CD4-positive, alpha-beta T cell (primary cell): Measurements from ENCODE around the gene LRP10. TPM values are rescaled to one million over a fixed set of nuclear protein-coding genes. Genes with fewer than 3 reads are reported as not detected.

Source experiments
- ATAC-seq: fragments of 200-7000 bp; cut with Tn5 transposase; one replicate; pipeline ENCODE4 v1.10.0; 2022; ENCODE audit warnings: mild to moderate bottlenecking; ENCODE audit not compliant: poor library complexity
- CTCF ChIA-PET: fragments of 350-600 bp; sonication (Branson Sonifier 250); formaldehyde crosslinking; loops from one replicate; lab custom pipeline; 2021; ENCODE audit warnings: antibody characterized with exemption, inconsistent platforms; lab: Charles Lee
- POLR2A ChIA-PET: fragments of 350-600 bp; sonication (Branson Sonifier 250); formaldehyde crosslinking; loops from one replicate; lab custom pipeline; 2021; ENCODE audit warnings: antibody characterized with exemption, inconsistent platforms; lab: Charles Lee
- DNase-seq, 14 experiments: peaks; one replicate each; pipeline ENCODE4 v3.0.0-alpha.2; 2013 to 2020; ENCODE audit warnings: mixed read lengths in 2 of 14
- H3K27ac ChIP-seq, 2 donors: one replicate each; pipeline versions ENCODE4 v1.5.1 to v1.7.0; 2013; ENCODE audit warnings: low read length in 2 of 2, low read depth in 1 of 2, mild to moderate bottlenecking in 1 of 2
- H3K27me3 ChIP-seq, 2 experiments: 1 replicate in 1 of 2; 2 replicates in 1 of 2; pipeline versions ENCODE4 v1.6.1 to v1.7.0; 2013; ENCODE audit warnings: low read length in 2 of 2, control low read depth in 1 of 2, mild to moderate bottlenecking in 1 of 2, moderate library complexity in 1 of 2; ENCODE audit not compliant: insufficient read depth in 2 of 2, control insufficient read depth in 1 of 2
- H3K36me3 ChIP-seq: one replicate; pipeline ENCODE4 v1.6.1; 2013; ENCODE audit warnings: low read length, control low read depth; ENCODE audit not compliant: insufficient read depth
- H3K4me1 ChIP-seq: one replicate; pipeline ENCODE4 v1.6.1; 2013; ENCODE audit warnings: low read length, control low read depth; ENCODE audit not compliant: insufficient read depth
- H3K4me3 ChIP-seq: one replicate; pipeline ENCODE4 v1.5.1; 2013; ENCODE audit warnings: mild to moderate bottlenecking, low read length, moderate library complexity
- H3K9me3 ChIP-seq, 2 experiments: 1 replicate in 1 of 2; 2 replicates in 1 of 2; pipeline versions ENCODE4 v1.6.1 to v1.7.0; 2013; ENCODE audit warnings: low read length in 2 of 2, mild to moderate bottlenecking in 2 of 2, control low read depth in 1 of 2, moderate library complexity in 1 of 2; ENCODE audit not compliant: control insufficient read depth in 1 of 2, insufficient read depth in 1 of 2
- H3K27ac Mint-ChIP-seq: one replicate; pipeline ENCODE4 v1.8.0; 2020; ENCODE audit warnings: mixed read lengths
- H3K27me3 Mint-ChIP-seq: one replicate; pipeline ENCODE4 v1.8.0; 2021; ENCODE audit warnings: mixed read lengths
- H3K36me3 Mint-ChIP-seq: one replicate; pipeline ENCODE4 v1.8.0; 2021; ENCODE audit warnings: low read depth, mixed read lengths
- H3K4me1 Mint-ChIP-seq: one replicate; pipeline ENCODE4 v1.8.0; 2021; ENCODE audit warnings: low read depth, mixed read lengths
- H3K4me3 Mint-ChIP-seq: one replicate; pipeline ENCODE4 v1.8.0; 2020; ENCODE audit warnings: mild to moderate bottlenecking, mixed read lengths
- H3K9me3 Mint-ChIP-seq: one replicate; pipeline ENCODE4 v1.8.0; 2020; ENCODE audit warnings: mixed read lengths
- CTCF ChIP-seq: fragments of 200-600 bp; IDR thresholded peaks from one replicate; pipeline ENCODE4 v1.8.0; 2022; ENCODE audit warnings: antibody characterized with exemption, mild to moderate bottlenecking
- intact Hi-C, 2 experiments: fragments of 100-400 bp; cut with DNase I in 1 of 2; cut with micrococcal nuclease in 1 of 2; formaldehyde crosslinking; loops; one replicate each; pipeline versions ENCODE4 v1.15.1 to v1.9.0; 2023 to 2025; cut with DNase I, micrococcal nuclease
- total RNA-seq, 174 experiments: library from RNA in 2 of 174; stranded (reverse) in 2 of 174; gene quantifications; one replicate each; pipeline ENCODE4 v1.2.3 and lab custom pipeline; 2021 to 2026

Gene LRP10
- total RNA-seq, 2 experiments from 2014 or later = 52.4 to 54.6 TPM

DNA sequence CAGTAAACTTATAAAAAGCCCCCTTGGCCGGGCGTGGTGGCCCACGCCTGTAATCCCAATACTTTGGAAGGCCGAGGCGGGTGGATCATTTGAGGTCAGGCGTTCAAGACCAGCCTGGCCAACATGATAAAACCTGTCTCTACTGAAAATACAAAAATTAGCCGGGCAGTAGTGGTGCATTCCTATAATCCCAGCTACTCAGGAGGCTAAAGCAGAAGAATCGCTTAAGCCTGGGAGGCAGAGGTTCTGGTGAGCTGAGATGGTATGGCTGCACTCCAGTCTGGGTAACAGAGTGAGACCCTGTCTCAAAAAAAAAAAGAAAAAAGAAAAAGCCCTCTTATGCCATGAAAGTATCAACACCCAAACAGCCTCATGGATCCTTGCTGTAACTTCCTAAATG lies 54.0 kb downstream of the LRP10 start:
- Mint-ChIP-seq H3K4me3 (no peak overlapping the region), H3K36me3 (peaks cover 50% of the 10 kb centered on the region), H3K27me3 (no peaks in the 10 kb centered on the region), H3K27ac (no peak overlapping the region), H3K4me1 (peaks cover 7% of the 10 kb centered on the region), H3K9me3 (no peaks in the 10 kb centered on the region)
- DNase-seq = no peak
- no peaks in the 10 kb centered on the region for H3K9me3 ChIP-seq
- peaks cover 56% of the 10 kb centered on the region for H3K36me3 ChIP-seq
- no peak overlapping the region for H3K27ac ChIP-seq
- ChIA-PET POLR2A (no interaction called here), CTCF (no interaction called here)
- H3K4me1 ChIP-seq = peaks cover 26% of the 10 kb centered on the region
- no peak overlapping the region for H3K4me3 ChIP-seq
- no peak for ATAC-seq
- no peak for TF ChIP-seq CTCF
- no peaks in the 10 kb centered on the region for H3K27me3 ChIP-seq
- intact Hi-C loops = loop anchor here in 1 of 2 experiments (10.0 kb wide), 2 partner anchors 369 to 399 kb away; partner anchors contain the start of gene PABPN1

GRCh38 chr14:22926316-22926715 lies 54.8 kb downstream of the LRP10 start:
- POLR2A ChIA-PET = no interaction called here
- intact Hi-C loops = loop anchor here in 1 of 2 experiments (10.0 kb wide), 2 partner anchors 368 to 398 kb away; partner anchors contain the start of gene PABPN1
- H3K27ac Mint-ChIP-seq = no peak overlapping the region
- no peaks in the 10 kb centered on the region for H3K9me3 Mint-ChIP-seq
- Histone ChIP-seq H3K4me3 (no peak overlapping the region), H3K27ac (no peak overlapping the region), H3K27me3 (no peaks in the 10 kb centered on the region), H3K4me1 (peaks cover 30% of the 10 kb centered on the region), H3K36me3 (peaks cover 51% of the 10 kb centered on the region), H3K9me3 (no peaks in the 10 kb centered on the region)
- H3K36me3 Mint-ChIP-seq = peaks cover 43% of the 10 kb centered on the region
- no peaks in the 10 kb centered on the region for H3K27me3 Mint-ChIP-seq
- peaks cover 7% of the 10 kb centered on the region for H3K4me1 Mint-ChIP-seq
- no peak for TF ChIP-seq CTCF
- ATAC-seq (no peak), DNase-seq (no peak)
- no peak overlapping the region for H3K4me3 Mint-ChIP-seq
- CTCF ChIA-PET = no interaction called here

DNA sequence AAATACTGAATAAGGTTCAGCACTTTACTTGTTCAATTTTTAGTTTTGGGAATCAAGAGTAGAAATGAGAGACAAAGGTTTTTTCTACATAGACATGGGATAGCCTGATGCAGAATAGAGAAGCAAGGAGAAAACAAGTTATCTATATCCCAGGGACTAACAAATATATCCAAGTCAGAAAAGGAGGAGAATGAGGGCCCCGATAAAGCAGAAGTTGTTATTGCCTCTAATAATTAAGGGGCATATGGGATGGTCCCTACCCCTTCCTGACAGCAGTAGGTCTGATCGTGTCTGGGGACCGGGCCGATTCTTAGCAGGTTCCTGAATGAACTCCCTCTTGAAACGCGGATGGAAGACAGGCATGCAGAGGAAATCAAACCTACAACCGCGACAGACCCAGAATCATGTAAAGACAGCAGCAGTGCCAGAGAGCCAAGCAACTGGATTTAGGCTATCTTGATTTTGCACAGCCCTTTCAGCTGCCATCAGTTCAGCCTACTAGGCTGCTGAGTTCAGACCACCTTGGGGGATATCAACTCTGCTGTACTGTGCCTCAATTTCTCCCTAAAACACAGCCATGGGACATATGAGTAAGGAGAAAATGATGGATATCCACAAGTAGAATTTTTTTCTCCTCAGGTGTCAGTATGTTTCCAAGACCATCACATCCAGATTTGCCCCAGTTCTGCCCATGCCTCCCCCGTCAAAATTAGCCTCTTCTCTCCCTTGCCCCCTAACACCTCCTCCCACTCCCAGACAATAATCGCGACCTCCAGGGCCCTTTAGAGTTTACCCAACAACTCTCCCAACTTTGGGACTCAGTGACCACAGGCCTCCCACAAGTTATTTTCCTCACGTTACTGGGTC lies 56.9 kb downstream of the LRP10 start:
- no peaks in the 10 kb centered on the region for H3K9me3 ChIP-seq
- Mint-ChIP-seq H3K27me3 (no peaks in the 10 kb centered on the region), H3K36me3 (peaks cover 26% of the 10 kb centered on the region), H3K4me3 (no peak overlapping the region), H3K9me3 (no peaks in the 10 kb centered on the region), H3K4me1 (peaks cover 7% of the 10 kb centered on the region), H3K27ac (no peak overlapping the region)
- no peak for ATAC-seq
- DNase-seq = peak in 2 of 14 experiments; percentile 9 to 31
- no peak for TF ChIP-seq CTCF
- ChIA-PET POLR2A (interaction anchor here (0.5 to 3.6 kb wide), 25 partner anchors 10 to 390 kb away, joined by 3 to 68 read pairs (median 5); partner anchors contain the start of genes ACIN1, AJUBA, C14orf119 and DAD1), CTCF (interaction anchor here (1.1 to 3.0 kb wide), 12 partner anchors 9 to 167 kb away, joined by 3 to 17 read pairs (median 5); partner anchors contain the start of genes ACIN1, AJUBA, C14orf119 and CDH24)
- peaks cover 34% of the 10 kb centered on the region for H3K36me3 ChIP-seq
- H3K27ac ChIP-seq = peak overlapping the region; percentile 79 to 88
- peak overlapping the region; percentile 91 for H3K4me3 ChIP-seq
- H3K27me3 ChIP-seq = no peaks in the 10 kb centered on the region
- H3K4me1 ChIP-seq = peaks cover 30% of the 10 kb centered on the region
- intact Hi-C loops = loop anchor here (1.0 to 10.0 kb wide), 5 partner anchors 9 to 396 kb away; partner anchors contain the start of genes RBM23 (in 2 of the 2), HAUS4 (in 1 of the 2), LRP10 (in 1 of the 2) and PABPN1 (in 1 of the 2)
